SK-N-SH (cell line): Measurements from ENCODE around the gene PARP8. TPM values are rescaled to one million over a fixed set of nuclear protein-coding genes. Genes with fewer than 3 reads are reported as not detected.

ENCODE experiments used
- CTCF ChIA-PET: fragments of 300-600, 350-600 bp; formaldehyde crosslinking; extraction: SDS; loops from one replicate; lab custom pipeline; 2021; lab: Yijun Ruan, JAX
- POLR2A ChIA-PET: fragments of 350-600 bp; sonication (Branson Sonifier 250); formaldehyde crosslinking; extraction: SDS; loops from one replicate; lab custom pipeline; 2020; ENCODE audit warnings: antibody characterized with exemption, inconsistent platforms; lab: Yijun Ruan, JAX
- DNase-seq: peaks from one replicate; pipeline ENCODE4 v3.0.0; 2012
- H2AFZ ChIP-seq: fragments of 200-600 bp; sonication (generic); 2 replicates; pipeline ENCODE4 v1.8.1; 2016; ENCODE audit warnings: antibody characterized with exemption, mild to moderate bottlenecking, low read depth
- H3F3A ChIP-seq: fragments of 200-600 bp; sonication (generic); replicated peaks from 2 replicates; pipeline ENCODE3; 2016; ENCODE audit warnings: antibody characterized with exemption, mild to moderate bottlenecking; ENCODE audit not compliant: insufficient read depth
- H3K27ac ChIP-seq, 2 experiments: fragments of 200-500 bp in 1 of 2; fragments of 200-600 bp in 1 of 2; sonication (Bioruptor generic) in 1 of 2; sonication (generic), shearing (Covaris generic) in 1 of 2; 2 replicates each; pipeline versions ENCODE4 v1.5.1 to v1.6.1; 2014 to 2016; ENCODE audit warnings: low read depth in 2 of 2, inconsistent platforms in 1 of 2, low read length in 1 of 2, mild to moderate bottlenecking in 1 of 2, mixed read lengths in 1 of 2
- H3K27me3 ChIP-seq: fragments of 200-600 bp; sonication (generic), shearing (Covaris generic); 2 replicates; pipeline ENCODE4 v1.6.1; 2016; ENCODE audit warnings: mixed run types; ENCODE audit not compliant: insufficient read depth
- H3K36me3 ChIP-seq, 2 experiments: fragments of 200-500 bp in 1 of 2; fragments of 200-600 bp in 1 of 2; sonication (Bioruptor generic) in 1 of 2; sonication (generic) in 1 of 2; replicated peaks in 1 of 2; 2 replicates each; pipeline versions ENCODE3 to v1.5.1; 2014 to 2016; ENCODE audit warnings: low read length in 1 of 2, mild to moderate bottlenecking in 1 of 2; ENCODE audit not compliant: insufficient read depth in 2 of 2, control insufficient read depth in 1 of 2
- H3K4me1 ChIP-seq, 2 experiments: fragments of 200-500 bp in 1 of 2; fragments of 200-600 bp in 1 of 2; sonication (Bioruptor generic) in 1 of 2; sonication (generic), shearing (Covaris generic) in 1 of 2; 2 replicates each; pipeline versions ENCODE4 v1.5.1 to v1.6.1; 2014 to 2016; ENCODE audit warnings: low read depth in 1 of 2, low read length in 1 of 2, mixed run types in 1 of 2; ENCODE audit not compliant: insufficient read depth in 2 of 2, control insufficient read depth in 1 of 2
- H3K4me2 ChIP-seq: fragments of 200-600 bp; sonication (generic), shearing (Covaris generic); 2 replicates; pipeline ENCODE4 v1.6.1; 2017; ENCODE audit warnings: mixed run types
- H3K4me3 ChIP-seq, 2 experiments: fragments of 200-500 bp in 1 of 2; fragments of 200-600 bp in 1 of 2; sonication (Bioruptor generic) in 1 of 2; sonication (generic), shearing (Covaris generic) in 1 of 2; 2 replicates each; pipeline versions ENCODE4 v1.5.1 to v1.8.1; 2014 to 2016; ENCODE audit warnings: low read depth in 2 of 2, inconsistent platforms in 1 of 2, low read length in 1 of 2, mild to moderate bottlenecking in 1 of 2, mixed read lengths in 1 of 2, moderate library complexity in 1 of 2
- H3K79me2 ChIP-seq: fragments of 200-600 bp; sonication (generic); 2 replicates; pipeline ENCODE4 v1.8.1; 2017; ENCODE audit warnings: mild to moderate bottlenecking; ENCODE audit not compliant: insufficient read depth
- H3K9ac ChIP-seq: fragments of 200-600 bp; sonication (generic); 2 replicates; pipeline ENCODE4 v1.6.1; 2017; ENCODE audit warnings: mixed run types
- H3K9me2 ChIP-seq: fragments of 200-600 bp; sonication (generic); 2 replicates; pipeline ENCODE4 v1.6.1; 2017; ENCODE audit warnings: mixed run types
- H3K9me3 ChIP-seq: fragments of 200-600 bp; sonication (generic); 2 replicates; pipeline ENCODE4 v1.6.1; 2017; ENCODE audit warnings: mixed run types, mild to moderate bottlenecking, moderate library complexity
- H4K20me1 ChIP-seq: fragments of 200-600 bp; sonication (generic); 2 replicates; pipeline ENCODE4 v1.6.1; 2017; ENCODE audit warnings: mild to moderate bottlenecking, mixed run types; ENCODE audit not compliant: insufficient read depth
- CTCF ChIP-seq: fragments of 200-600 bp; sonication (generic); IDR thresholded peaks from 2 replicates; pipeline ENCODE4 v1.6.1; 2017; ENCODE audit warnings: antibody characterized with exemption, mild to moderate bottlenecking, moderate library complexity
- FOSL2 ChIP-seq: IDR thresholded peaks from 2 replicates; pipeline ENCODE4 v1.4.0; 2012; ENCODE audit warnings: low read depth, mild to moderate bottlenecking, moderate library complexity, borderline replicate concordance
- FOXM1 ChIP-seq: IDR thresholded peaks from 2 replicates; pipeline ENCODE4 v1.4.0; 2012; ENCODE audit warnings: low read depth, mild to moderate bottlenecking
- GABPA ChIP-seq: IDR thresholded peaks from 2 replicates; pipeline ENCODE4 v1.4.0; 2012; ENCODE audit warnings: low read depth, mild to moderate bottlenecking
- GATA2 ChIP-seq: sonication (generic); formaldehyde crosslinking; IDR thresholded peaks from 2 replicates; pipeline ENCODE4 v1.5.0; 2020; ENCODE audit warnings: mild to moderate bottlenecking, missing genetic modification reagents
- MAX ChIP-seq: IDR thresholded peaks from 2 replicates; pipeline ENCODE4 v1.4.0; 2012; ENCODE audit warnings: low read depth
- MEF2A ChIP-seq: IDR thresholded peaks from 2 replicates; pipeline ENCODE4 v1.4.0; 2012; ENCODE audit warnings: low read depth, borderline replicate concordance
- RFX5 ChIP-seq: IDR thresholded peaks from 2 replicates; pipeline ENCODE4 v1.6.1; 2012; ENCODE audit warnings: mild to moderate bottlenecking, improper control_type of control experiment, low read length
- SMC3 ChIP-seq: IDR thresholded peaks from 2 replicates; pipeline ENCODE4 v1.6.1; 2012; ENCODE audit warnings: low read depth, low read length, improper control_type of control experiment
- TEAD4 ChIP-seq: IDR thresholded peaks from 2 replicates; pipeline ENCODE4 v1.4.0; 2012; ENCODE audit warnings: mild to moderate bottlenecking, borderline replicate concordance; ENCODE audit not compliant: insufficient read depth
- USF1 ChIP-seq: IDR thresholded peaks from 2 replicates; pipeline ENCODE4 v1.4.0; 2012; ENCODE audit warnings: low read depth, borderline replicate concordance
- USF2 ChIP-seq: fragments of 150-350 bp; IDR thresholded peaks from 2 replicates; pipeline ENCODE4 v1.6.1; 2017; ENCODE audit warnings: antibody characterized with exemption, low read length, low read depth, borderline replicate concordance
- ZBTB33 ChIP-seq: IDR thresholded peaks from 2 replicates; pipeline ENCODE4 v1.4.0; 2012; ENCODE audit warnings: low read depth, borderline replicate concordance
- WGBS: methylation state at CpG from one replicate; pipeline ENCODE4 v1.1.6; 2017; ENCODE audit warnings: low lambda C conversion rate; 5-methylcytosine and 5-hydroxymethylcytosine counted together
- polyA plus RNA-seq, 3 experiments: library from polyadenylated mRNA; depleted of rRNA; stranded (reverse); fragments of >200 nt; gene quantifications; 2 replicates each; pipeline ENCODE4 v1.2.3, GENCODE V29; 2012

Gene PARP8
- polyA plus RNA-seq, 1 of the 3 experiments (the other 2 are of a cell fraction) = 6.2 TPM

GRCh38 chr5:50822761-50823160 is 156.3 kb downstream of the PARP8 start:
- Histone ChIP-seq H3F3A (no peaks in the 10 kb centered on the region), H3K27ac (no peak overlapping the region), H3K9me3 (no peaks in the 10 kb centered on the region), H3K4me1 (no peaks in the 10 kb centered on the region; a peak in 1 of 4 replicates), H4K20me1 (no peaks in the 10 kb centered on the region), H3K27me3 (no peaks in the 10 kb centered on the region), H3K36me3 (peaks cover 15 to 16% of the 10 kb centered on the region in 2 experiments), H3K4me2 (no peak overlapping the region), H3K9ac (no peak overlapping the region), H2AFZ (no peak overlapping the region), H3K79me2 (no peaks in the 10 kb centered on the region), H3K9me2 (no peaks in the 10 kb centered on the region), H3K4me3 (no peak overlapping the region)
- CTCF ChIA-PET = no interaction called here
- POLR2A ChIA-PET = no interaction called here
- TF ChIP-seq RFX5 (no peak), GATA2 (CRISPR knock-in tag) (no peak), ZBTB33 (no peak), SMC3 (no peak), USF2 (no peak), TEAD4 (no peak), MEF2A (no peak), USF1 (no peak), CTCF (no peak), FOSL2 (no peak), GABPA (no peak), FOXM1 (no peak), MAX (no peak)
- 88% methylated on average over 3 of the region's 3 CpGs for WGBS
- DNase-seq = no peak
